WTC11 (cell line): Measurements from ENCODE around the gene MSI2. TPM values are rescaled to one million over a fixed set of nuclear protein-coding genes. Genes with fewer than 3 reads are reported as not detected.

Source experiments
- ATAC-seq: fragments of 200-7000 bp; cut with Tn5 transposase; 2 replicates; pipeline ENCODE4 v1.10.0; 2021; ENCODE audit warnings: mild to moderate bottlenecking, moderate library complexity
- CTCF ChIA-PET: fragments of 300-600 bp; sonication (Branson Sonifier 250); formaldehyde crosslinking; loops from one replicate; lab custom pipeline; 2021; ENCODE audit warnings: antibody characterized with exemption; lab: Charles Lee
- POLR2A ChIA-PET: fragments of 350-600 bp; sonication (Branson Sonifier 250); formaldehyde crosslinking; loops from one replicate; lab custom pipeline; 2021; ENCODE audit warnings: antibody characterized with exemption; lab: Charles Lee
- DNase-seq: peaks from one replicate; pipeline ENCODE4 v3.0.0; 2021; ENCODE audit warnings: low spot score
- H3K27ac Mint-ChIP-seq: 2 replicates; pipeline ENCODE4 v1.8.0; 2021; ENCODE audit warnings: mixed read lengths
- H3K27me3 Mint-ChIP-seq: 2 replicates; pipeline ENCODE4 v1.8.0; 2021; ENCODE audit warnings: low read depth, mild to moderate bottlenecking, moderate library complexity, mixed read lengths
- H3K36me3 Mint-ChIP-seq: 2 replicates; pipeline ENCODE4 v1.8.0; 2021; ENCODE audit warnings: mixed read lengths
- H3K4me1 Mint-ChIP-seq: 2 replicates; pipeline ENCODE4 v1.8.0; 2022; ENCODE audit warnings: mixed read lengths
- H3K4me3 Mint-ChIP-seq: 2 replicates; pipeline ENCODE4 v1.8.0; 2021; ENCODE audit warnings: mild to moderate bottlenecking, moderate library complexity, mixed read lengths
- H3K9me3 Mint-ChIP-seq: 2 replicates; pipeline ENCODE4 v1.8.0; 2021; ENCODE audit warnings: mixed read lengths
- ATF1 ChIP-seq: sonication (generic); formaldehyde crosslinking; IDR thresholded peaks from 2 replicates; pipeline ENCODE4 v1.8.1; 2023; ENCODE audit warnings: mild to moderate bottlenecking, moderate library complexity, missing genetic modification reagents
- NFATC4 ChIP-seq: fragments of 250-450 bp; sonication (Bioruptor Pico); IDR thresholded peaks from 2 replicates; pipeline ENCODE4 v1.9.0; 2021; ENCODE audit warnings: mild to moderate bottlenecking
- NFE2L1 ChIP-seq: sonication (generic); formaldehyde crosslinking; IDR thresholded peaks from 2 replicates; pipeline ENCODE4 v1.8.1; 2023; ENCODE audit warnings: missing genetic modification reagents
- PRDM15 ChIP-seq: sonication (generic); formaldehyde crosslinking; IDR thresholded peaks from 2 replicates; pipeline ENCODE4 v1.8.0; 2022; ENCODE audit warnings: missing genetic modification reagents
- RORB ChIP-seq: fragments of 250-450 bp; sonication (Bioruptor Pico); IDR thresholded peaks from 2 replicates; pipeline ENCODE4 v1.9.0; 2021; ENCODE audit warnings: mild to moderate bottlenecking
- TEAD4 ChIP-seq: sonication (generic); formaldehyde crosslinking; IDR thresholded peaks from 2 replicates; pipeline ENCODE4 v1.8.0; 2022; ENCODE audit warnings: mild to moderate bottlenecking, missing genetic modification reagents
- USF2 ChIP-seq: sonication (generic); formaldehyde crosslinking; IDR thresholded peaks from 2 replicates; pipeline ENCODE4 v1.8.1; 2023; ENCODE audit warnings: mild to moderate bottlenecking, missing genetic modification reagents, moderate library complexity
- ZNF138 ChIP-seq: sonication (generic); formaldehyde crosslinking; conservative IDR thresholded peaks from 2 replicates; pipeline ENCODE4 v1.8.1; 2022; ENCODE audit warnings: mild to moderate bottlenecking, moderate library complexity, missing genetic modification reagents
- total RNA-seq: library from RNA; stranded (reverse); gene quantifications from 3 replicates; pipeline ENCODE4 v1.2.3, GENCODE V29; 2021
- TF ChIP-seq, protein P1 (sequence below): sonication (generic); formaldehyde crosslinking; IDR thresholded peaks from 2 replicates; pipeline ENCODE4 v1.8.1; 2023; ENCODE audit warnings: mild to moderate bottlenecking, missing genetic modification reagents, moderate library complexity
- TF ChIP-seq, protein P2 (sequence below): sonication (generic); formaldehyde crosslinking; IDR thresholded peaks from 2 replicates; pipeline ENCODE4 v1.8.1; 2023; ENCODE audit warnings: mild to moderate bottlenecking, missing genetic modification reagents, borderline replicate concordance
- TF ChIP-seq, protein P3 (sequence below): fragments of 250-450 bp; sonication (Bioruptor Pico); IDR thresholded peaks from 2 replicates; pipeline ENCODE4 v1.9.0; 2021; ENCODE audit warnings: mild to moderate bottlenecking, borderline replicate concordance

MSI2 gene
- total RNA-seq, 1 experiment from 2014 or later: 82.1 TPM

GRCh38 chr17:57313097-57313835 is 56.9 kb downstream of the MSI2 start:
- ChIA-PET POLR2A (no interaction called here), CTCF (interaction anchor here (0.9 to 1.2 kb wide), 3 partner anchors 70 to 470 kb away, joined by 3 to 6 read pairs (median 4); no protein-coding TSS in a partner anchor)
- DNase-seq (no peak), ATAC-seq (peak; percentile 35)
- Mint-ChIP-seq H3K27ac (peak overlapping the region; percentile 94), H3K36me3 (peaks cover 2% of the 10 kb centered on the region; the same call in 1 of the 2 replicates), H3K4me3 (peak overlapping the region; percentile 9), H3K4me1 (peaks cover 78% of the 10 kb centered on the region), H3K27me3 (no peaks in the 10 kb centered on the region), H3K9me3 (no peaks in the 10 kb centered on the region)
- no peak for TF ChIP-seq NFATC4 (CRISPR knock-in tag)
- 0 out of 2 replicates have a peak, but pooled peaks have one; percentile 35 for TF ChIP-seq PRDM15 (CRISPR knock-in tag)
- no peak for TF ChIP-seq ATF1 (CRISPR knock-in tag)

- ChIA-PET CTCF (interaction anchor here (1.5 kb wide), 1 partner anchor 72 kb away, joined by 5 read pairs; no protein-coding TSS in a partner anchor), POLR2A (interaction anchor here (0.7 kb wide), 1 partner anchor 261 kb away, joined by 5 read pairs; no protein-coding TSS in a partner anchor)
- DNase-seq (no peak), ATAC-seq (no peak)
- Mint-ChIP-seq H3K36me3 (peaks cover 6% of the 10 kb centered on the region; the same call in 1 of the 2 replicates), H3K27ac (peak overlapping the region; percentile 77), H3K4me3 (no peak overlapping the region), H3K9me3 (no peaks in the 10 kb centered on the region), H3K4me1 (peaks cover 79% of the 10 kb centered on the region), H3K27me3 (no peaks in the 10 kb centered on the region)
- TF ChIP-seq, protein P1, sequence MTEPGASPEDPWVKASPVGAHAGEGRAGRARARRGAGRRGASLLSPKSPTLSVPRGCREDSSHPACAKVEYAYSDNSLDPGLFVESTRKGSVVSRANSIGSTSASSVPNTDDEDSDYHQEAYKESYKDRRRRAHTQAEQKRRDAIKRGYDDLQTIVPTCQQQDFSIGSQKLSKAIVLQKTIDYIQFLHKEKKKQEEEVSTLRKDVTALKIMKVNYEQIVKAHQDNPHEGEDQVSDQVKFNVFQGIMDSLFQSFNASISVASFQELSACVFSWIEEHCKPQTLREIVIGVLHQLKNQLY: no peak
- TF ChIP-seq NFE2L1 (CRISPR knock-in tag) (no peak), USF2 (CRISPR knock-in tag) (0 out of 2 replicates have a peak, but pooled peaks have one; percentile 16), ZNF138 (CRISPR knock-in tag) (no peak), RORB (CRISPR knock-in tag) (no peak), TEAD4 (no peak)
- TF ChIP-seq, protein P2, sequence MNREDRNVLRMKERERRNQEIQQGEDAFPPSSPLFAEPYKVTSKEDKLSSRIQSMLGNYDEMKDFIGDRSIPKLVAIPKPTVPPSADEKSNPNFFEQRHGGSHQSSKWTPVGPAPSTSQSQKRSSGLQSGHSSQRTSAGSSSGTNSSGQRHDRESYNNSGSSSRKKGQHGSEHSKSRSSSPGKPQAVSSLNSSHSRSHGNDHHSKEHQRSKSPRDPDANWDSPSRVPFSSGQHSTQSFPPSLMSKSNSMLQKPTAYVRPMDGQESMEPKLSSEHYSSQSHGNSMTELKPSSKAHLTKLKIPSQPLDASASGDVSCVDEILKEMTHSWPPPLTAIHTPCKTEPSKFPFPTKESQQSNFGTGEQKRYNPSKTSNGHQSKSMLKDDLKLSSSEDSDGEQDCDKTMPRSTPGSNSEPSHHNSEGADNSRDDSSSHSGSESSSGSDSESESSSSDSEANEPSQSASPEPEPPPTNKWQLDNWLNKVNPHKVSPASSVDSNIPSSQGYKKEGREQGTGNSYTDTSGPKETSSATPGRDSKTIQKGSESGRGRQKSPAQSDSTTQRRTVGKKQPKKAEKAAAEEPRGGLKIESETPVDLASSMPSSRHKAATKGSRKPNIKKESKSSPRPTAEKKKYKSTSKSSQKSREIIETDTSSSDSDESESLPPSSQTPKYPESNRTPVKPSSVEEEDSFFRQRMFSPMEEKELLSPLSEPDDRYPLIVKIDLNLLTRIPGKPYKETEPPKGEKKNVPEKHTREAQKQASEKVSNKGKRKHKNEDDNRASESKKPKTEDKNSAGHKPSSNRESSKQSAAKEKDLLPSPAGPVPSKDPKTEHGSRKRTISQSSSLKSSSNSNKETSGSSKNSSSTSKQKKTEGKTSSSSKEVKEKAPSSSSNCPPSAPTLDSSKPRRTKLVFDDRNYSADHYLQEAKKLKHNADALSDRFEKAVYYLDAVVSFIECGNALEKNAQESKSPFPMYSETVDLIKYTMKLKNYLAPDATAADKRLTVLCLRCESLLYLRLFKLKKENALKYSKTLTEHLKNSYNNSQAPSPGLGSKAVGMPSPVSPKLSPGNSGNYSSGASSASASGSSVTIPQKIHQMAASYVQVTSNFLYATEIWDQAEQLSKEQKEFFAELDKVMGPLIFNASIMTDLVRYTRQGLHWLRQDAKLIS (CRISPR knock-in tag): no peak
- TF ChIP-seq, protein P3, sequence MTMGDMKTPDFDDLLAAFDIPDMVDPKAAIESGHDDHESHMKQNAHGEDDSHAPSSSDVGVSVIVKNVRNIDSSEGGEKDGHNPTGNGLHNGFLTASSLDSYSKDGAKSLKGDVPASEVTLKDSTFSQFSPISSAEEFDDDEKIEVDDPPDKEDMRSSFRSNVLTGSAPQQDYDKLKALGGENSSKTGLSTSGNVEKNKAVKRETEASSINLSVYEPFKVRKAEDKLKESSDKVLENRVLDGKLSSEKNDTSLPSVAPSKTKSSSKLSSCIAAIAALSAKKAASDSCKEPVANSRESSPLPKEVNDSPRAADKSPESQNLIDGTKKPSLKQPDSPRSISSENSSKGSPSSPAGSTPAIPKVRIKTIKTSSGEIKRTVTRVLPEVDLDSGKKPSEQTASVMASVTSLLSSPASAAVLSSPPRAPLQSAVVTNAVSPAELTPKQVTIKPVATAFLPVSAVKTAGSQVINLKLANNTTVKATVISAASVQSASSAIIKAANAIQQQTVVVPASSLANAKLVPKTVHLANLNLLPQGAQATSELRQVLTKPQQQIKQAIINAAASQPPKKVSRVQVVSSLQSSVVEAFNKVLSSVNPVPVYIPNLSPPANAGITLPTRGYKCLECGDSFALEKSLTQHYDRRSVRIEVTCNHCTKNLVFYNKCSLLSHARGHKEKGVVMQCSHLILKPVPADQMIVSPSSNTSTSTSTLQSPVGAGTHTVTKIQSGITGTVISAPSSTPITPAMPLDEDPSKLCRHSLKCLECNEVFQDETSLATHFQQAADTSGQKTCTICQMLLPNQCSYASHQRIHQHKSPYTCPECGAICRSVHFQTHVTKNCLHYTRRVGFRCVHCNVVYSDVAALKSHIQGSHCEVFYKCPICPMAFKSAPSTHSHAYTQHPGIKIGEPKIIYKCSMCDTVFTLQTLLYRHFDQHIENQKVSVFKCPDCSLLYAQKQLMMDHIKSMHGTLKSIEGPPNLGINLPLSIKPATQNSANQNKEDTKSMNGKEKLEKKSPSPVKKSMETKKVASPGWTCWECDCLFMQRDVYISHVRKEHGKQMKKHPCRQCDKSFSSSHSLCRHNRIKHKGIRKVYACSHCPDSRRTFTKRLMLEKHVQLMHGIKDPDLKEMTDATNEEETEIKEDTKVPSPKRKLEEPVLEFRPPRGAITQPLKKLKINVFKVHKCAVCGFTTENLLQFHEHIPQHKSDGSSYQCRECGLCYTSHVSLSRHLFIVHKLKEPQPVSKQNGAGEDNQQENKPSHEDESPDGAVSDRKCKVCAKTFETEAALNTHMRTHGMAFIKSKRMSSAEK (CRISPR knock-in tag): no peak
These were observed 59.0 kb downstream of the MSI2 start for GRCh38 chr17:57315061-57316015.
